ENCODE data around the gene GBP1. TPM values are rescaled to one million over a fixed set of nuclear protein-coding genes. Genes with fewer than 3 reads are reported as not detected.

Gene GBP1
- total and polyA plus RNA-seq, 10 of the 15 experiments (the other 5 are each of a cell fraction or from before 2014, with no cell fraction given): 1.5 to 8.7 (median 5.0) TPM

- TF ChIP-seq ZBTB33 (IDR thresholded peaks at IDR 0.05) (no peak), MTA2 (IDR thresholded peaks at IDR 0.05; ENCODE audit: low read depth) (no peak)
Measured at GRCh38 chr1:89005286-89006151, 59.5 kb downstream of the GBP1 start (continued).

Small RNAs within 50 kb of the gene (small RNA-seq; reads per million reads assigned to genes)
- not detected for gene RF00019

Other genes with a start within 250 kb of the GBP1 start
Only the 7 nearest of the 8 such genes appear.
- gene GTF2B, start 173.6 kb downstream of the GBP1 start, total RNA-seq (2014; rRNA removed): 48.9 and 58.7 TPM in 2 replicates
- 67.2 and 69.0 TPM in 2 replicates for gene GTF2B, start 173.6 kb downstream of the GBP1 start, total RNA-seq (2014; rRNA removed; fragmentation: Illumina TruSeq; extraction: Trizol)
- 27.9 and 28.9 TPM in 2 replicates for gene GTF2B, start 173.6 kb downstream of the GBP1 start, total RNA-seq (2021)
- gene GTF2B, start 173.6 kb downstream of the GBP1 start, polyA plus RNA-seq (2011; rRNA removed): 61.9 and 82.5 TPM in 2 replicates
- gene GTF2B, start 173.6 kb downstream of the GBP1 start, polyA plus RNA-seq (2014; fragmentation: Illumina TruSeq; extraction: Trizol): 61.1 and 85.9 TPM in 2 replicates
- gene GTF2B, start 173.6 kb downstream of the GBP1 start, polyA plus RNA-seq (2014; fragmentation: Nextera tagmentation; extraction: Ambion mirVana): 10 to 100 TPM; 71.0 to 79.7 TPM
- gene GTF2B, start 173.6 kb downstream of the GBP1 start, polyA plus RNA-seq (2014; rRNA removed): 44.7 and 52.3 TPM in 2 replicates
- 10 to 100 TPM; 56.1 to 57.9 TPM for gene GTF2B, start 173.6 kb downstream of the GBP1 start, polyA plus RNA-seq (2016; fragmentation: Nextera tagmentation; extraction: Ambion mirVana)
- gene KYAT3, start 72.6 kb downstream of the GBP1 start, total RNA-seq (2014; rRNA removed): 16.9 and 17.1 TPM in 2 replicates
- gene KYAT3, start 72.6 kb downstream of the GBP1 start, total RNA-seq (2014; rRNA removed; fragmentation: Illumina TruSeq; extraction: Trizol): 24.4 and 25.3 TPM in 2 replicates
- 27.8 and 28.2 TPM in 2 replicates for gene KYAT3, start 72.6 kb downstream of the GBP1 start, total RNA-seq (2021)
- 29.9 and 53.8 TPM in 2 replicates for gene KYAT3, start 72.6 kb downstream of the GBP1 start, polyA plus RNA-seq (2011; rRNA removed)
- 35.4 and 46.5 TPM in 2 replicates for gene KYAT3, start 72.6 kb downstream of the GBP1 start, polyA plus RNA-seq (2014; fragmentation: Illumina TruSeq; extraction: Trizol)
- 10 to 100 TPM; 18.9 to 21.8 TPM for gene KYAT3, start 72.6 kb downstream of the GBP1 start, polyA plus RNA-seq (2014; fragmentation: Nextera tagmentation; extraction: Ambion mirVana)
- 20.4 and 24.1 TPM in 2 replicates for gene KYAT3, start 72.6 kb downstream of the GBP1 start, polyA plus RNA-seq (2014; rRNA removed)
- 10 to 100 TPM; 25.9 to 27.5 TPM for gene KYAT3, start 72.6 kb downstream of the GBP1 start, polyA plus RNA-seq (2016; fragmentation: Nextera tagmentation; extraction: Ambion mirVana)
- 6.9 and 8.3 TPM in 2 replicates for gene RBMXL1, start 72.6 kb downstream of the GBP1 start, total RNA-seq (2014; rRNA removed)
- gene RBMXL1, start 72.6 kb downstream of the GBP1 start, total RNA-seq (2014; rRNA removed; fragmentation: Illumina TruSeq; extraction: Trizol): 9.7 and 10.4 TPM in 2 replicates
- 13.9 TPM in 2 replicates for gene RBMXL1, start 72.6 kb downstream of the GBP1 start, total RNA-seq (2021)
- gene RBMXL1, start 72.6 kb downstream of the GBP1 start, polyA plus RNA-seq (2011; rRNA removed): 6.5 and 7.4 TPM in 2 replicates
- gene RBMXL1, start 72.6 kb downstream of the GBP1 start, polyA plus RNA-seq (2014; fragmentation: Illumina TruSeq; extraction: Trizol): 9.2 and 11.8 TPM in 2 replicates
- gene RBMXL1, start 72.6 kb downstream of the GBP1 start, polyA plus RNA-seq (2014; fragmentation: Nextera tagmentation; extraction: Ambion mirVana): 1 to 10 TPM; 3.5 to 4.0 TPM
- gene RBMXL1, start 72.6 kb downstream of the GBP1 start, polyA plus RNA-seq (2014; rRNA removed): 3.8 and 4.4 TPM in 2 replicates
- 1 to 10 TPM; 9.3 to 10.0 TPM for gene RBMXL1, start 72.6 kb downstream of the GBP1 start, polyA plus RNA-seq (2016; fragmentation: Nextera tagmentation; extraction: Ambion mirVana)
- gene GBP3, start 42.3 kb downstream of the GBP1 start, total RNA-seq (2014; rRNA removed): 2.6 TPM in 2 replicates
- 2.7 and 3.3 TPM in 2 replicates for gene GBP3, start 42.3 kb downstream of the GBP1 start, total RNA-seq (2014; rRNA removed; fragmentation: Illumina TruSeq; extraction: Trizol)
- 1.8 and 2.4 TPM in 2 replicates for gene GBP3, start 42.3 kb downstream of the GBP1 start, total RNA-seq (2021)
- gene GBP3, start 42.3 kb downstream of the GBP1 start, polyA plus RNA-seq (2011; rRNA removed): 3.1 and 3.8 TPM in 2 replicates
- 2.1 and 5.7 TPM in 2 replicates for gene GBP3, start 42.3 kb downstream of the GBP1 start, polyA plus RNA-seq (2014; fragmentation: Illumina TruSeq; extraction: Trizol)
- gene GBP3, start 42.3 kb downstream of the GBP1 start, polyA plus RNA-seq (2014; fragmentation: Nextera tagmentation; extraction: Ambion mirVana): 1 to 10 TPM in 1 of 2 experiments, under 1 TPM in 1; 0.32 to 1.2 TPM
- 1.2 and 1.4 TPM in 2 replicates for gene GBP3, start 42.3 kb downstream of the GBP1 start, polyA plus RNA-seq (2014; rRNA removed)
- under 1 TPM; 0.21 to 0.98 TPM for gene GBP3, start 42.3 kb downstream of the GBP1 start, polyA plus RNA-seq (2016; fragmentation: Nextera tagmentation; extraction: Ambion mirVana)
- gene GBP2, start 60.9 kb upstream of the GBP1 start, total RNA-seq (2014; rRNA removed): 3.2 and 3.5 TPM in 2 replicates
- 5.9 and 7.7 TPM in 2 replicates for gene GBP2, start 60.9 kb upstream of the GBP1 start, total RNA-seq (2014; rRNA removed; fragmentation: Illumina TruSeq; extraction: Trizol)
- 3.1 TPM in 2 replicates for gene GBP2, start 60.9 kb upstream of the GBP1 start, total RNA-seq (2021)
- gene GBP2, start 60.9 kb upstream of the GBP1 start, polyA plus RNA-seq (2011; rRNA removed): 5.6 and 6.1 TPM in 2 replicates
- 5.2 and 7.7 TPM in 2 replicates for gene GBP2, start 60.9 kb upstream of the GBP1 start, polyA plus RNA-seq (2014; fragmentation: Illumina TruSeq; extraction: Trizol)
- gene GBP2, start 60.9 kb upstream of the GBP1 start, polyA plus RNA-seq (2014; fragmentation: Nextera tagmentation; extraction: Ambion mirVana): 1 to 10 TPM; 2.6 to 4.0 TPM
- 3.2 TPM in 2 replicates for gene GBP2, start 60.9 kb upstream of the GBP1 start, polyA plus RNA-seq (2014; rRNA removed)
- gene GBP2, start 60.9 kb upstream of the GBP1 start, polyA plus RNA-seq (2016; fragmentation: Nextera tagmentation; extraction: Ambion mirVana): 1 to 10 TPM; 1.6 TPM
- not detected in 2 replicates for gene GBP7, start 110.8 kb upstream of the GBP1 start, total RNA-seq (2014; rRNA removed)
- not detected in 2 replicates for gene GBP7, start 110.8 kb upstream of the GBP1 start, total RNA-seq (2014; rRNA removed; fragmentation: Illumina TruSeq; extraction: Trizol)
- not detected in 2 replicates for gene GBP7, start 110.8 kb upstream of the GBP1 start, total RNA-seq (2021)
- not detected in 2 replicates for gene GBP7, start 110.8 kb upstream of the GBP1 start, polyA plus RNA-seq (2011; rRNA removed)
- not detected in 2 replicates for gene GBP7, start 110.8 kb upstream of the GBP1 start, polyA plus RNA-seq (2014; fragmentation: Illumina TruSeq; extraction: Trizol)
- gene GBP7, start 110.8 kb upstream of the GBP1 start, polyA plus RNA-seq (2014; fragmentation: Nextera tagmentation; extraction: Ambion mirVana): not detected
- gene GBP7, start 110.8 kb upstream of the GBP1 start, polyA plus RNA-seq (2014; rRNA removed): not detected in 2 replicates
- gene GBP7, start 110.8 kb upstream of the GBP1 start, polyA plus RNA-seq (2016; fragmentation: Nextera tagmentation; extraction: Ambion mirVana): not detected
- 2.5 and 3.5 TPM in 2 replicates for gene GBP4, start 133.7 kb upstream of the GBP1 start, total RNA-seq (2014; rRNA removed)
- gene GBP4, start 133.7 kb upstream of the GBP1 start, total RNA-seq (2014; rRNA removed; fragmentation: Illumina TruSeq; extraction: Trizol): 3.7 and 4.0 TPM in 2 replicates
- gene GBP4, start 133.7 kb upstream of the GBP1 start, total RNA-seq (2021): 3.3 and 4.3 TPM in 2 replicates
- gene GBP4, start 133.7 kb upstream of the GBP1 start, polyA plus RNA-seq (2011; rRNA removed): 41.9 and 46.1 TPM in 2 replicates
- gene GBP4, start 133.7 kb upstream of the GBP1 start, polyA plus RNA-seq (2014; fragmentation: Illumina TruSeq; extraction: Trizol): 3.8 and 5.6 TPM in 2 replicates
- 1 to 10 TPM; 2.4 to 2.5 TPM for gene GBP4, start 133.7 kb upstream of the GBP1 start, polyA plus RNA-seq (2014; fragmentation: Nextera tagmentation; extraction: Ambion mirVana)
- gene GBP4, start 133.7 kb upstream of the GBP1 start, polyA plus RNA-seq (2014; rRNA removed): 2.4 and 3.6 TPM in 2 replicates
- 1 to 10 TPM; 3.0 to 3.3 TPM for gene GBP4, start 133.7 kb upstream of the GBP1 start, polyA plus RNA-seq (2016; fragmentation: Nextera tagmentation; extraction: Ambion mirVana)